C4-2B (cell line): Measurements from ENCODE around the gene KMT5B.

Source experiments
- CTCF ChIP-seq: fragments of 450-650 bp; conservative IDR thresholded peaks from 2 replicates; pipeline ENCODE4 v1.5.1; 2017; ENCODE audit warnings: mild to moderate bottlenecking
- ZFX ChIP-seq: fragments of 450-650 bp; IDR thresholded peaks from 2 replicates; pipeline ENCODE4 v1.6.1; 2017

GRCh38 chr11:68106165-68106940, 106.7 kb downstream of the KMT5B start:
- TF ChIP-seq CTCF (no peak), ZFX (no peak)
